HG03460 (cell line): ENCODE data around the gene ST8SIA2.

Experiments used
- ATAC-seq: cut with Tn5 transposase; IDR thresholded peaks from one replicate; pipeline ENCODE4 v1.9.1; 2021; ENCODE audit not compliant: unreplicated experiment

Gene ST8SIA2

GRCh38 chr15:92393071-92393979 is at the start of gene ST8SIA2:
Gene ST8SIA2 (plus strand): TSS chr15:92393881. CDS start chr15:92394065, 184 bp downstream.
- ATAC-seq, result no peak

- ATAC-seq, result no peak
These were observed 49.6 kb upstream of the ST8SIA2 start for GRCh38 chr15:92343924-92344643.

GRCh38 chr15:92346063-92346462 is 47.6 kb upstream of the ST8SIA2 start:
- ATAC-seq, result no peak

GRCh38 chr15:92355307-92355706 is 38.4 kb upstream of the ST8SIA2 start:
- no peak for ATAC-seq

- ATAC-seq, result no peak
These were observed 32.2 kb upstream of the ST8SIA2 start for GRCh38 chr15:92361321-92362000.

GRCh38 chr15:92362001-92362350 is 31.7 kb upstream of the ST8SIA2 start:
- no peak for ATAC-seq

GRCh38 chr15:92365084-92365483 is 28.6 kb upstream of the ST8SIA2 start:
- ATAC-seq, result no peak

- no peak for ATAC-seq
These were observed 27.8 kb upstream of the ST8SIA2 start for GRCh38 chr15:92365906-92366305.

- no peak for ATAC-seq
These were observed 27.3 kb upstream of the ST8SIA2 start for GRCh38 chr15:92366381-92366780.

GRCh38 chr15:92375057-92375456 is 18.6 kb upstream of the ST8SIA2 start:
- no peak for ATAC-seq

GRCh38 chr15:92376109-92376508 is 17.6 kb upstream of the ST8SIA2 start:
- no peak for ATAC-seq

GRCh38 chr15:92377083-92377789 is 16.4 kb upstream of the ST8SIA2 start:
- no peak for ATAC-seq

- ATAC-seq, result no peak
These were observed 10.0 kb upstream of the ST8SIA2 start for GRCh38 chr15:92383519-92384324.

- ATAC-seq, result no peak
These were observed 9.3 kb upstream of the ST8SIA2 start for GRCh38 chr15:92384381-92384780.

- ATAC-seq, result no peak
These were observed 8.6 kb upstream of the ST8SIA2 start for GRCh38 chr15:92385096-92385495.

GRCh38 chr15:92391640-92392039 is 2.0 kb upstream of the ST8SIA2 start:
- no peak for ATAC-seq

GRCh38 chr15:92392462-92392861 is 1.2 kb upstream of the ST8SIA2 start:
- no peak for ATAC-seq

GRCh38 chr15:92393980-92394308 is 263 bp downstream of the ST8SIA2 start:
- no peak for ATAC-seq

- no peak for ATAC-seq
These were observed 822 bp downstream of the ST8SIA2 start for GRCh38 chr15:92394309-92395097.
